C1 segment of cervical spinal cord (tissue), 14 donors: ENCODE measurements around the gene TENT4B.
"Not testable (repeated sequence)": the region's sequence is repeated elsewhere in the genome, so short reads cannot be mapped to it uniquely, and the experiment has no call there.

Source experiments
- DNase-seq, 14 donors: peaks; one replicate each; lab custom pipeline; 2025; lab: John Stamatoyannopoulos, UW

The TENT4B gene

DNA sequence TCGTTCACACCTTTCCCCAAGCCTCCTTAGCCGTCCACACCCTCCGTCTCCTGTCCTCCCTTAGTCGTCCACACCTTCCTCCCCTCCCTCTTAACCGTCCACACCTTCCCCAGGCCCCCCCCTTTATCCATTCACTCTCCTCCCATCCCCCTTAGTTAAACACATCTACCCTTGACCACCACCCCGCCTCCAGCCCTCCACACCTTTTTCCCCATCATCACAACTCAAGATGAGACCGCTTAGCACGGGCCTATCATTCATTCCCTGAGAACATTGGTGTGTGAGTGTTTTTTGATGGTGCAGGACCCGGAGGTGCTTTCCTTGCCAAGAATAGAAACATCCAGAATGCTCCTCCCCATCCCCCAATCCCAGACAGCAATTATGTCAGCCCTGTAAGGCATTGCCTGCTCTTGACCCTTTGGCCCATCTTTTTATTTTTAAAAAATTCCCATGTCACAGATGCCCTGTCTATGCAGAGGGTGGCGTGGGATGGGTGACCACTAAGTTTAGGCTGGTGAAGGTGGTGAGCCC is 1.4 kb downstream of the TENT4B start:
- peak in 7 of 14 donors; percentile 14 to 57 (median 34) for DNase-seq

DNA sequence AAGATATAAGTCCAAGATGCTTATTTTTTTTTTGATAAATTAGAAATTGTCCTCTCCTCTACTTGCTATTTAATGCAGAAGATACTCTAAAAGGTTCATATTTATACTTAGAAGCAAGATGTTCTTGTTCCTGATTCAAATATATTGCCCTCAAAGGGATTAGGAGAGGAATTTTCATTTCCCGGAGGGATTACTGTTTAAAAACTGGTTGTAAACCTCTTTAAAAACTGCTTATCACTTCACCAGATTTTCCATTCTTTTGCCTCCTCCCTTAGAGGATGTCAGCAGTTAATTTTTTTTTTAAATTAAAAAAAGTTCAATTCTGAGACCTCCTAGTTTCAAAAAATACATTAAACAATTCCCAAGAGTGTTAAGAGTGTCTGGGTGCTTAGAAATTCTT is 2.8 kb downstream of the TENT4B start:
- DNase-seq, result no peak

DNA sequence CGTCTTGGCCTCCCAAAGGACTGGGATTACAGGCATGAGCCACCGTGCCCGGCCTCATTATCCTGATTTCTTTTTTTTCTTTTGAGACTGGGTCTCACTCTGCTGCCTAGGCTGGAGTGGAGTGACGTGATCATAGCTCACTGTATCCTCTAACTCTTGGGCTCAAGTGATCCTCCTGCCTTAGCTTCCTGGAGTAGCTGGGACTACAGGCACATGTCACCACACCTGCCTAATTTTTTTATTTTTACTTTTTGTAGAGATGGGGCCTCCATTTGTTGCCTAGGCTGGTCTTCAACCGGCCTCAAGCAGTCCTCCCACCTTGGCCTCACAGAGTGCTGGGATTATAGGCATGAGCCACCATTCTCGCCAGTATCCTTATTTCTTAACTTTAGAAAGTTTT is 3.5 kb downstream of the TENT4B start:
- DNase-seq, result no peak

DNA sequence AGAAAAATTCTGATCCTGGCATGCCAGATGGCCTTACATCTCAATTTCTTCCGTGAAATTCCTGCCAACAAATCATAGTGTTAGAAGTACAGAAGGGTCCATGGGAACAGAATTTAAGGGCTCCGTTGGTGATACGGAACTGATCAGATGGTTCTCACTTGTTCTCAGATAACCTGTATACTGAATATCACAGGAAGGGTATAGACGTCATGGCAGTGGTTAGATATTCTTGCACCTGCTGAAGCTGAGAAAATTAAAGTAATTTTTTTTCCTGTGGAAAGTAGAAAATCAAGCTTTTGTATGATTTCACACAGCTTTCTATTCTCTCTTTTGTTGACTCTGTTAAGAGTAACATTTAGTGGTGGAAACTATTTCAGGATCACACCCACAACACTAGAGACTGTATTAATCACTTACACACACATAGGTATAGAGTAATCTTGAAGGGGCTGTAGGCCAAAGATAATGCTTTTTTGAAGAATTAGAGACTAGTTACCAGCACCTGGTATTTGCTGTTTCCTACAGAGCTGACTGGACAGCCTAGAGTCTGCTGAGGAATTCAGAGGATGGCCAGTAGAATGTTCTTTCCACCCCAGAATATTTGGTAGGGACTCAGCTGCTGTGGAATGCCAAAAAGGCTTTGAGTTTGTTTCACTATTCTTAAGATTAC is 7.5 kb downstream of the TENT4B start:
- DNase-seq, result no peak

DNA sequence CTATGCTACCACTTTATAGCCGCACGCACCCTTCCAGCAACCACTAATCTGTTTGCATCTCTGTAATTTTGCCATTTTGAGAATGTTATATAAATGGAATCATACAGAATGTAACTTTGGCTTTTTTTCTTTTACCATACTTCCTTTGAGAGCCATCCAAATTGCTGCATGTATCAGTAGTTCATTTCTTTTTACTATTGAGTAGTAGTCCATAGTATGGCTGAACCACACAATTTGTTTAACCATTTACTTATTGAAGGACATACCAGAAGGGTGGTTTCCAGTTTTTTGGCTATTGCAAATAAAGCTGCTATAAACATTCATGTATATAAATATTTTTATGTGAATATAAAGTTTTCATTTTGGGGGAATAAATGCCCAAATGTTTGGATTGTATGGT is 8.8 kb downstream of the TENT4B start:
- DNase-seq, result no peak

DNA sequence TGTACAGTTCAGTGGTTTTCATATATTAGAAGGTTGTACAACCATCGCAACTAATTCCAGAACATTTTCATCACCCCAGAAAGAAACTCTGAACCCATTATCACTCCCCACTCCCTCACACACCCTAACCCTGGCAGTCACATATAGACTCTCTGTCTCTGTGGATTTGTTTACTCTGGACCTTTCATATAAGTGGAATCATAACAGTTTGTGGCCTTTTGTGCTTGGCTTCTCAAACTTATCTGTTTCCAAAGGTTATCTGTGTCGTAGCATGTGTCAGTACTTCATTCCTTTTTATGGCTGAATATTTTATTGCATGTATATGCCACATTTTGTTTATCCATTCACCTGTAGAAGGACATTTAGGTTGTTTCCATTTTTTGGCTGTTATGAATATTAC is 12.4 kb downstream of the TENT4B start:
- no peak for DNase-seq

DNA sequence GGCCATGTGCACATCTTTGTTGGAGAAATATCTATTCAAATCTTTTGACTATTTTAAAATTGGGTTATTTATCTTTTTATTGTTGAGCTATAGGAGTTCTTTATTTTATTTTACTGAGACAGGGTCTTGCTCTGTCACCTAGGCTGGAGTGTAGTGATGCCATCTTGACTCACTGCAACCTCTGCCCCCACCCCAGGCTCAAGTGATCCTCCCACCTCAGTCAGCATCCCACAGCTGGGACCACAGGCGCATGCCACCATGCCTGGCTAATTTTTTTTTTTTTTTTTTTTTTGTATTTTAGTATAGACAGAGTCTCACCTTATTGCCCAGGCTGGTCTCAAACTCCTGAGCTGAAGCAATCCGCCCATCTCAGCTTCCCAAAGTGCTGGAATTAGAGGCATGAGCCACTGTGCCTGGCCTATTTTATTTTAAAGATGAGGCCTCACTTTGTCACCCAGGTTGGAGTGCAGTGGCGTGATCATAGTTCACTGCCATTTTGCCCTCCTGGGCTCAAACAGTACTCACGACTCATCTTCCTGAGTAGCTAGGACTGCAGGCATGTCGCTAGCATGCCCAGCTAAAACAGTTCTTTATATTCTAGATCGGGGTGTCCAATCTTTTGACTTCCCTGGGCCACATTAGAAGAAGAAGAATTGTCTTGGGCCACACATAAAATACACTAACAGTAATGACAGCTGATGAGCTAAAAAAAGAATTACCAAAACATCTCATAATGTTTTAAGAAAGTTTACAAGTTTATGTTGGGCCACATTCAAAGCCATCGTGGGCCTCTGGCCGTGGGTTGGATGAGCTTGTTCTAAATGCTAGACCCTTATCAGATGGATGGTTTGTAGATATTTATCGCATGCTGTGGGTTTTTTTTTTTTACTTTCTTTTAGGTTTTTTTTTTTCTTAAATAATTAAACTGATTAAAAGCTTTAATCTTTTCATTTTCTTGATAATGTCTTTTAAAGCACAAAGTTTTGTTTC is 13.7 kb downstream of the TENT4B start:
- DNase-seq, result no peak

DNA sequence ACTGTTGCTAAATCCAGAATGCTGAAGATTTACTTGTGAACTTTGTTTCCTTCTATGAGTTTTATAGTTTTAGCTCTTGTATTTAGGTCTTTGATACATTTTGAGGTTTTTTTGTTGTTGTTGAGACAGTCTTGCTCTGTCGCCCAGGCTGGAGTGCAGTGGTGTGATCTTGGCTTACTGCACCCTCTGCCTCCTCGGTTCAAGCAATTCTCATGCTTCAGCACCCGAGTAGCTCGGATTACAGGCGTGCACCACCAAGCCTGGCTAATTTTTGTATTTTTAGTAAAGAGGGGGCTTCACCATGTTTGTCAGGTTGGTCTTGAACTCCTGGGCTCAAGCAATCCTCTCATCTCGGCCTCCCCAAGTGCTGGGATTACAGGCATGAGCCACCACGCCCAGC is 14.4 kb downstream of the TENT4B start:
- DNase-seq, result no peak

DNA sequence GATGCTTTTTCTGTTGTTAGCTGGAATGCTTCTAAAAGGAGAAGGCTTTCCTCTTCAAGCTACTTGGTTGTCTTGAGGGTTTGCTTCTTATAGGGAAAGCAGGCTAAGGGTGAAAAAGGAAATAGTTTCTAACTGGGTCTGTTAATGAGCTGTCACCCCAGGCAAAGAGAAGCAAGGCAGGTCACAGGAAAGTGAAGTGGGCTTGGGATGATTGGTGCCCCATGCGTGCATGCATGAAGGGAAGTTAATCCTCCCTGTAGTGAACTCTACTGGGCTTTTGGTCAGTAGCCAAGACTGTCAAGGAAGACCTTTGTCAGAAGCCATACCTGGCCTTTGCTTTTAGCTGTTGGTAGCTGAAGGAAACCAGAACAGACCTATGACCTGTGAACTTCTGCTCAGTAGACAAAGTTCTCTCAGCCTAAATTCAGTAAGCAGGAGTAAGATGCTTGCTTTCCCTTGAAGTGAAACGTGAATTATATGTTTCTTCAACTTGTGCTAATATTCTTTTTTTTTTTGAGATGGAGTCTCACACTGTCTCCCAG is 16.5 kb downstream of the TENT4B start:
- DNase-seq, result no peak

DNA sequence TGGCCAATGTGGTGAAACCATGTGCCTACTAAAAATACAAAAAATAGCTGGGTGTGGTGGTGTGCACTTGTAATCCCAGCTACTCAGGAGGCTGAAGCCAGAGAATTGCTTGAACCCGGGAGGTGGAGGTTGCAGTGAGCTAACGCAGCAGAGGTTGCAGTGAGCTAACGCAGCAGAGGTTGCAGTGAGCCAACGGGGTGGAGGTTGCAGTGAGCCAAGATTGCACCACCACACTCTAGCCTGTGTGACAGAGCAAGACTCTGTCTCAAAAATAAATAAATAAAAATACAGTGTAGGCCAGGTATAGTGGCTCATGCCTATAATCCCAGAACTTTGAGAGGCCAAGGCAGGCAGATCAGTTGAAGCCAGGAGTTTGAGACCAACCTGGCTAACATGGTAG is 18.7 kb downstream of the TENT4B start:
- DNase-seq, result not testable (repeated sequence)

DNA sequence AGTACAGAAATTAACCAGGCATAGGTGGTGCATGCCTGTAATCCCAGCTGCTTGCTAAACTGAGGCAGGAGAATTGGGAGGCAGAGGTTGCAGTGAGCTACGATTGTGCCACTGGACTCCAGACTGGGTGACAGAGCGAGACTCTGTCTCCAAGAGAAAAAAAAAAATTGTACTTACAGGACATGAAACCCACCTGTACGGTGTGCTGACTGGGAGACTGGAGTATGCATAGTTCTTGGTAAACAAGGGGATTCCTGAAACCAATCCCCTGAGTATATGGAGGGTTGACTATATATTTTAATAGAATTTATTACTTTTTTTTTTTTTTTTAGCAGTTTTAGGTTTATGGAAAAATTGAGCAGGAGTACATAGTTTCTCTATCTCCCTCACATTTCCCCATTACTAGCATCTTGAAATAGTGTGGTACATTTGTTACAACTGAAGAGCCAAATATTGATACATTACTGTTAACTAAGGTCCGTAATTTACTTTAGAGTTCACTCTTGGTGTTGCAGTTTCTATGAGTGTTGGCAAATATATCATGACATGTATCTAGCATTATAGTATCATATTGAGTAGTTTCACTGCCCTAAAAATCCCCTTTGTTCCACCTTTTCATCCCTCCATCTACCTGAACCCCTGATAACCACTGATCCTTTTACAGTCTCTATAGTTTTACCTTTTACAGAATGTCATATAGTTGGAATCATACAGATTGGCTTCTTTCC is 19.3 kb downstream of the TENT4B start:
- no peak for DNase-seq

DNA sequence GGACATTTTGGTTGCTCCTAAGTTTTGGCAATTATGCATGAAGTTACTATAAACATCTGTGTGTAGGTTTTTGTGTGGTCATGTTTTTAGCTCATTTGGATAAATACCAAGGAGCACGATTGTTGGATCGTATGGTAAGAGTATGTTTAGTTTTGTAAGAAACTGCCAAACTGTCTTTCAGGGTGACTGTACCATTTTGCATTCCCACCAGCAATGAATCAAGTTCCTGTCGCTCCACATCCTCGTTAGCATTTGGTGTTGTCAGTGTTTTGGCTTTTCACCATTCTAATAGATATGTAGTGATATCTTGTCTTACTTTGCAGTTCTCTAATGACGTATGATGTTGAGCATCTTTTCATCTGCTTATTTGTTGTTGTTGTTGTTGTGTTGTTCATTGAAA is 20.2 kb downstream of the TENT4B start:
- no peak for DNase-seq

DNA sequence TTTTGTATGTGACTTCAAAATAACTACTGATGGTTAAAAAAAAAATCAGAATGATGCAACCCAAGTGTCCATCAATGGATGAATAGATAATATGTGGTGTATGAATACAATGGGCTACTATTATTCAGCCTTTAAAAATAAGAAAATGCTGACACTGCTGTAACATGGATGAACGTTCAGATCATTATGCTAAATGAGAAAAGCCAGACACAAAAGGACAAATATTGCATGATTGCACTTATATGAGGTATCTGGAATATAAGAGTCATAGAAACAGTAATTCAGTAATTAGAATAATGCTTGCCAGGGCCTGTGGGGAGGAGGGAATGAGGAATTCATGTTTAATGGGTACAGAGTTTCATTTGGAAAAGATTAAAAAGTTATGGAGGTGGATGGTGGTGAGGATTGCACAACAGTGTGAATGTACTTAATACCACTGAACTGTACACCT is 25.4 kb downstream of the TENT4B start:
- no peak for DNase-seq

DNA sequence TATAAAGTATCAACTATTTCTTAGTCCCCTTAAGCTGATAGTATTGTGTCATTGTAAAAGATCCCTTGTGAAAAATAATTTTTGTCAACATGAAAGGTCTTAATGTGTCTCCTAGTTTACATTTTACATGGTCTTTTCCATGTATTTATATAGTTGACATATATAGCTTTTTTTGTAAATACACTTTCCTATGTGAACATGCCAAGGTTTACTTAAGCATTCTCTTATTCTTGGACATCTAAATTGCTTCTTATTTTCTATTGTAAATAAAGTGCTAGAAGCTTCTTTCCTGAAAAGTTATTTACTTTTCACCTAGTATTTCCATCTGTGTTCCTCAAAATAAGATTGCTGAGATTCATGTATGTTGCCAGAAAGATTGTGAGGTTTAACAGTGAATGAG is 29.3 kb downstream of the TENT4B start:
- DNase-seq, result no peak

DNA sequence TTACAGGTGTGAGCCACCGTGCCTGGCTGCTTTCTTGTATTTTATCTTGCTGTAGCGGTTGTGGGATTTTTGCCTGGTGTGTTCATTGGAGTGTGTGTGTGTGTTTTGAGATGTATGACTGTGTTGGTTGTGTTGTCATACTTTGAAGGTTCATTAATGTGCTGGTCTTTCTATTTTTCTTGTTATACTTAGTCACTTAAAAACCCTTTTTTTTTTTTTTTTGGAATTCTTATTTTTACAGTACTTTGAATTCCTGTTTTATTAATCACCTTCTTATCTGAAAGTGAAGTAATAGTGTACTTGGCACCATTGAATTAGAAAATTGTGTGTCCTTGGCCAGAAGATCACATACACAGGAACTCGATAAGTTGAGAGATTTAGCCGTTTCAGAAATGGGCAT is 30.2 kb downstream of the TENT4B start:
- no peak for DNase-seq

DNA sequence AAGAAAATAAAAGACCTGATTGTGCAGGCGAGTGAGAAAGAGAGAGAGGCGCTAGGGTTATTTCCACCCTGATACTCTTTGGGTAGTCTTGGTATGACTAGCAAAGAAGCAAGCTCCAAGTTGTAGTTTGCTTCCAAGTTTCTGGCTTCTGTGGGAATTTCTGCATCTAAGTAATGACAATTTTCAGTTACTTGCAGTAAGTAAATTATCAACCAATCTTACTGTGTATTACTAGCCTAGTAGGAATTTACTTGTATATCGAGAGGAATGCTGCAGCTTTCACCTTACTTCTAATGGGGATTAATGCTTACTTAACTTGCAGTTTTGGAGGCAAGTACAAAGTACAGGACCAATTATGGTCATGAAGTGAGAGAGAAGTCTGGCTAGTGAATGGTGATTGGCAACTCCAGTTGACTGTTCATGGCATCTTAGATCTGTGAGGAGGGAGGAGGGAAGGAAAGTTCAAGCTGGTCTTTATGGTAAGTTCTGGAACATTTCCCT is 31.9 kb downstream of the TENT4B start:
- DNase-seq, result no peak

DNA sequence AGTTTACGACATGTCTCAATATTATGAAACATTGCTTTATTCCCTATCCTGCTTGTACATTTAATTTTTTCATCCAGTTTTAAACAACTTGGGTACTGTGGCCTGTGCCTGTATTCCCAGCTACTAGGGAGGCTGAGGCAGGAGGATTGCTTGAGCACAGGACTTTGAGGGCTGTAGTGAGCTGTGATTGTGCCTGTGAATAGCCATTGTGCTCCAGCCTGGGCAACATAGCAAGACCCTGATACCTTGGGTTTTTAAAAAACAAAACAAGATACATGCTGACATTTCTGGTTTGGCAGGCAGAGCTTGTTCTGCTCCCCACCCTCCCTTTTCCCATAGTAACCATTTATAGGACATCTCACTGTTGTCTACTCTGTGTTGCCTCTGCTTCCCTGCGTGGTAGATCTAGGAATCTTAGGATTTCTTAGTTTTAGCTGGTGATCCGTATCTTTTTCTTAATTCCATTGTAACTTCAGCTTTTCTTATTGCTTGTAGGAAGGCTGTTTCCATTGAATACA is 35.6 kb downstream of the TENT4B start:
- DNase-seq, result no peak

DNA sequence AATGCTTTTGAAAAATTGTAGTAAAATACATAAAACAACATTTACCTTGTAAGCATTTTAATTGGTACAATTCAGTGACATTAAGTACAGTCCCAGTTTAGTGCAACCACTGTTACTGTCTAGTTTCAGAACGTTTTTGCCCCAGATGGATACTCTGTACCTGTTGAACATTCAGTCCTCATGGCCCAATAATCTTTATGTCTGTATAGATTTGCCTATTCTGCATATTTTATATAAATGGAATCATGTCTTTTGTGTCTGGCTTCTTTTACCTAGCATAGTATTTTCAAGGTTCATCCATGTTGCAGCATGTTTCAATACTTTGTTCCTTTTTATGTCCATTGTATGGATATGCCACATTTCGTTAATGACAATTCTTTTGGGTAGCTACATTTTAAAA is 37.2 kb downstream of the TENT4B start:
- DNase-seq, result no peak

DNA sequence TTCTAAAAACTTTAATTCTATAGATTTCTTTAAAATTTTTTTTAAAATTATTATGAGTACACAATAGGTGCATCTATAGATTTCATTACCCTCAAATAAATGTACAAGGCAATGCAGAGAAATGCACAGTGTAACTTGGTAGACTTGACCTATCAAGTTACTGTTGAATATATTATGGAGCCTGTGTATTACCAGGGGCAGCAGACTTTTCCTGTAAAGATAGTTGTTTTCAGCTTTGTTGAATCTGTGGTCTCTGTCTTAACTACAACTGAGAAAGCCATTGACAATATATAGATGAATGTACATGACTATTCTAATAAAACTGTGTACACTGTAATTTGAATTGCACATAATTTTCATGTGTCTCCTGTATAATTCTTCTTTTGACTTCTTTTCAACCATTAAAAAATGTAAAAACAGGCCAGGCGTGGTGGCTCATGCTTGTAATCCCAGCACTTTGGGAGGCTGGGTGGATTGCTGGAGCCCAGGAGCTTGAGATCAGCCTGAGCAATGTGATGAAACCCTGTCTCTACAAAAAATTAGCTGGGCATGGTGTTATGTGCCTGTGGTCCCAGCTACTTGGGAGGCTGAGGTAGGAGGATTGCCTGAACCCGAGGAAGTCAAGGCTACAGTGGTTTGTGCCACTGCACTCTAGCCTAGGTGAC is 39.4 kb downstream of the TENT4B start:
- no peak for DNase-seq

DNA sequence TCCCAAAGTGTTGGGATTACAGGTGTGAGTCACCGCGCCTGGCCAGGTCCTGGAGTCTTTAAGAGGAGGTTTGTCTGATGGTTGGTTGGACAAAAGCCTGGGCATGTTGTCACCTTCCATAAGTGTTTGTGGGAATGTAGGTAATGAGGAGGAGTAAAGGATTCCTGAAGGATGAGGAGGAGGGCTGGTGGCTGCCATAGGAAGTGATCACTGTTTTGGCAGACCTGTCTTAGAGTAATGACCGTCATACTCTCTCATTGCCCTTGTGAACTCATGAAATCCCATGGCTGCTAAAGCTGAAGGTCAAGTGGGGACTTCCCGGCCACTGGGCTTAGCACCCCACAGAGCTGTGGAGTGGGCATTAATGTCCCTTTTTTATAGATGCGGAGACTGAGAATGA is 40.5 kb downstream of the TENT4B start:
- DNase-seq, result no peak

DNA sequence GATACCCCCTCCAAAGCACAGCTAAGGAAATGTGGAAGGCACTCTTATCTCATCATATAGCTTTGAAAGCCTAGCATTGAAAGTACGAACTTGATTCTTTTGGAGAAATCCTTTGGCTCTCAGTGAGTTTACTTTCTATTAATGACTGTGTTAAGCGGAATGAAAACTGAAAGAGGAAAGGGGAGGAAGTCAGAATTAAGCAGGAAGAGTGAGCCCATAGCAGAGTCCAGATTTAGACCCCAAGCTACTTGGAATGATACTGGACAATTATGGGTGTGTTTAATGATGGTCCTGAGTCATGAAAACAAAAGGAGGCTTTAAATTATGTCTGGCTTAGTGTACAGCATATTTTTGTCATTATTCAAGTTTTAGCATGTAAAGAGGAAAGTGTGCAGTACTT is 42.2 kb downstream of the TENT4B start:
- DNase-seq, result no peak
